NOMO-1 (cell line): Measurements from ENCODE around the gene ZMAT3.
A peak's percentile ranks its signal among the peaks of the same experiment; 100 is the strongest.

Experiments
- DNase-seq, 2 experiments: peaks; one replicate each; lab custom pipeline; 2025; ENCODE audit not compliant: unreplicated experiment in 2 of 2; lab: John Stamatoyannopoulos, UW

The ZMAT3 gene

DNA sequence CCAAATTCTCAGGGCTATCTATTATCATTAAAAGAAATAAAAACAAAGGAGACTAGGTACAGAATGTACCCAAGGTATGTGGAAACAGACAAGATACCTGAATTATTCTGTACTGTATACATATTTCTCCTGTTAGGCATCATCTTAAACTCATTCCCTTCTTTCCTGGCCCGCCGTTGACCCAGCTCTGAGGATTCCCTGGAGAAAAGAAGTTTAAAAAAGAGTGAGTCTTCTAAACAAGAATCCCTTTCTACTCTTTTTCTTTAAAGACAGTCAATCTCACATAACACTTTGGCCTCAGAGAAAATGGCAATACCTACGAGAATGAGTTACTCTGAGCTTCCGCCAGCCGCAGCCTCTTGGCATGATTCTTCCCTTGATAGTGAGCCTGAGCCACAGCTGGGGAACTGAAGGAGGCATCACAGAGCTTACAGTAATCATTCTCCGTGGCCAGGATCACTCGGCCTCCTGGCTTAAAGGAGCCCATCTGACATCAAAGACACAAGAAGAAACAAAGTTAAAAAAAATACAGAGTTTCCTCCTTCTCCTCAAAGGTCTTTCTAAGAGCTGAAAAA is 44.2 kb downstream of the ZMAT3 start:
- no peak for DNase-seq

DNA sequence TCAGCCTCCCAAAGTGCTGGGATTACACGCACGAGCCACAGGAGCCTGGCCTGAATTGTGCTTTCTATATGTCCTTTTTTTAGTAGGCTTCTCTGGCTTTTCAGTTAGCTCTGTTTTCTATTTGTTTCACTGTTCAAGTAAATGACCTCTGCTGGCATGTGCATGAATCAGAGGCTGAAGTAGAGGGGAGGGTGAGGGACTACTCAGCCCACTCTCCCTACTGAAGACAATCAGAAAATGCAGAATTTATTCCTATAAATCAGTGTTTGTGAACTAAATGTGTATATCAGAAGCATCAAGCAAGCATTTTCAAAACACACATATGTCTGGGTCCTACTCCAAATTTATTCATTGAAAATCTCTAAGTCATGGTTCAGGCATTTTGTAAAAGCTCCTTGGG is 45.0 kb downstream of the ZMAT3 start:
- DNase-seq = no peak

- no peak for DNase-seq
These were observed 50.3 kb downstream of the ZMAT3 start for GRCh38 chr3:179021119-179021903.

DNA sequence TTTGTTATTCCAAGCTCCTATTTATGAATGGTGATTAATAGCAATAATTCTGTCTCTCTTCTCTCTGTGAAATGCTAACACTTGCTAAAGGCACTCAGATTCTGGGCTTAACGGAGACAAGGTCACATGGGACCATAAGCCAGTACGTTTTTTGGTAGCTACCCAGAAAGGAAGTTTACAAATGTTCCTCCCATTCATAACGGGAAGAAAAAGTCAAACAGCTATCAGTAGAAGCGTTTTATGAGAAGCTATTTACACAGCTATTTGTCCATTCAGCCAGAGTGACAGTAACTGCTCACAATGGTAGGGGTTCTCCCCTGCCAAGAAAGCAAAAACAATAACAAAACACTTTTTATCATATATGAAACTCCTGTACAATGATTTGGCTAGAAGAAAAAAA is 51.5 kb downstream of the ZMAT3 start:
- no peak for DNase-seq

- peak in 1 of 2 experiments; percentile 34 for DNase-seq
These were observed 52.8 kb downstream of the ZMAT3 start for GRCh38 chr3:179018808-179019207.

DNA sequence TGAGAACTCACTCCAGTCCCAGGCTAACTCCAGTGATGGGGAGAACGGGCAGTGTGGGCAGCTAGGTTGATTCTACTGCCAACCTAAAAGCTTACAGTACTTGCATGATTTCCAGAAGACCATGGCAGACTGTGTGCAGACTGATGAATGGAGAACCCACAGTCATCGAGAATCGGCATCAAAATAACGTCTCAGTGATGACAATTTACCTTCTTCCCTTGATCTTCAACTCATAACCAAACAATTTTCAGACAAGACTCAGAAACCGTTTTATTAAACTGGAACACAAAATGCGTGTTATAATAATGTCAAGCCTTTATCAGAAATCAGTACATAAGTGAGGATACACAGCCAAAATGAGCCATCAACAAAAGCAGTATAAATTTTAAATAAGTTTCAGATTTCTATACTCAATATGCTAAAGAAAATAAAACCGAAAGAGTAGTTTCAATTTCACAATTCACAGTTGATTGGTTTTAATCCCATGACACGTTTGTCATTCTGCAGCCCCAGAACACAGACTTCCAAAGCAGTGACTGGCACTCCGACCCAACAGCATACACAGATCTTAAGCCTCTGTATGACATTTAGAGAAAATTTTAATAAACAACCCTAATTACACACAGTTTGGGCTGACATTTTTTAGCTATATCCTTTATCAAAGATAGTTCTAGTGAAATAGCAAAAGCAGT is 54.5 kb downstream of the ZMAT3 start:
- DNase-seq = no peak

DNA sequence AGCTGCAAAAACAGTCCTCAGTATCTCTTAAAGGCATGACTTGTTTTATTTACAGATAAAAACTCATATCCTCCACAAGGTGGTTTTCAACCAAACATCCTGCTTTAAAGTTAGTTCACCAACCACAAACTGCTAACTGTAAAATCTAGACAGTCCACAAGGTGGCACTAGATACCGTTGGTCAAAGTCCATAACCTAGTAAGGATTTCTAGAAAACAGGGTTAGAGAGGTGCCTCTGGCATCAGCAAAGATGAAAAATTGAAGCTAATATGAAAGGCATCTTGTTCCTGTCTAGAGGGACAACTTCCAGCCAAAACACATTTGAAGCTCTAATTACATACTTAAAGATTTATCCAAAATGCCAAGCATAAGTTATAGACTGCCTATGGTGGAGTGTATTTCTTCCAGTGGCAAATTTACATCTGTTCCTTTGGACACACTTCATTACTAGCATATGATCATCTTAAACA is 56.0 kb downstream of the ZMAT3 start:
- peak; percentile 52 to 74 for DNase-seq

DNA sequence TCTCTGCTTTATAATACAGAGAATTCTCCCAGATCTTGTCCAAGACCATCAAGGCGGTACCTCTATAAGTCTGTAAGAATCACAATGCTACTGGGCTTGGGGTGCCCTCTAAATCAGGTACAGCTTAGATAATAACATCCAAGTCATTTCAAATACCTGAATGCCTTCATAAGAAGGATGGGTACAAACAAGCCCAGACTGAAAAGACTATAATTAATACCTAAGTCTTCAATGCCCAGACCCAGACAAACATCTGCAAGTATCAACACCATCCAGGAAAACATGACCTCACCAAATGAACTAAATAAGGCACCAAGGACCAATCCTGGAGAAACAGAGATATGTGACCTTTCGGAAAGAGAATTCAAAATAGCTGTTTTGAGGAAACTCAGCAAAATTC is 65.9 kb downstream of the ZMAT3 start:
- DNase-seq = no peak

- DNase-seq = no peak
These were observed 66.4 kb downstream of the ZMAT3 start for GRCh38 chr3:179005213-179005612.

GRCh38 chr3:179000659-179001058 is 71.0 kb downstream of the ZMAT3 start:
- DNase-seq = no peak

DNA sequence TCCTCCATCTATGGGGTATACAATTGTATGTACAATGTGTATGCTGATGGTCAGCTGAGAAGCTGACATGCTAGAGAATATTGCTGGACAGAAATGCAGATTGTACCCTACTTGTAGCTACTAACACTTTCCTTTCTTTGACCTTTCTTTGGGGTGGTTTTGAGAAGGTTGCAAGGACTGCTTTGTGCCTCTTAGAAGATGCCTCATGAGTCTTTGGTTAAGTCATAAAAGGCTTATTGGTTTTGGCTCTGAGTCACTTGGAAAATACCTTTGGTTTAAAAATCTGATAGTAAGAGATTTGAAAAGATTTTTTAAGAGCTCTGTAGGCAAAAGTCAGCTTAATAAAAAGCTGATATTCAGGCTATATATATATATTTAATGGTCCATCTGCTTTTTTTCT is 71.5 kb downstream of the ZMAT3 start:
- no peak for DNase-seq

DNA sequence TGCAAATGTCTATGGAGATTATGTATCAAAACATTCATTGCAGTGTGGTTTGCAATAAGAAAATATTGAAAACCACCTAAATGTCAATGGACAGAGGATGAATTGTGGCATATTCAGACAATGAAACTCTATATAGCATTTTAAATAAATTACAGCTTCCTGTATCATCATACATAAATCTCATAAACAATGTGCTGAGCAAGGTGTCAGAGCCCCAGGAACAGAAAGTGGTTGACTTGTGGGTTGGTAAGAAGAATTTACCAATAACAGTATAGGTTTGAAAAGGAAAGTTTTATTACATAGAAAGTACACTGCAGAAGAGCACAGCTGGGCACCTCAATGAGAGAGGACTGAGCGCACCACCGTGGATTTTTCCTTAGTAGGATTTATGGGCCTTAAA is 75.2 kb downstream of the ZMAT3 start:
- no peak for DNase-seq

DNA sequence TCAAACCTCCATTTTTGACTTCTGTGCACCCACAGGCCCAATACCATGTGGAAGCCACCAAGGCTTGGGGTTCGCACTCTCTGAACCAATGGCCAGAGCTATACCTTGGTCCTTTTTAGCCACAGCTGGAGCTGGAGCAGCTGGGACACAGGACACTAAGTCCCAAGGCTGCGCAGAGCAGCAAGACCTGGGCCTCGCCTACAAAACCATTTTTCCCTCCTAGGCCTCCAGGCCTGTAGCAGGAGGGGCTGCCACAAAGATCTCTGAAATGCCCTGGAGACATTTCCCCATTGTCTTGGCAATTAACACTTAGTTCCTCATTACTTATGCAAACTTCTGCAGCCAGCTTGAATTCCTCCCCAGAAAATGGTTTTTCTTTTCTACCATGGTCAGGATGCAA is 81.3 kb downstream of the ZMAT3 start:
- no peak for DNase-seq

DNA sequence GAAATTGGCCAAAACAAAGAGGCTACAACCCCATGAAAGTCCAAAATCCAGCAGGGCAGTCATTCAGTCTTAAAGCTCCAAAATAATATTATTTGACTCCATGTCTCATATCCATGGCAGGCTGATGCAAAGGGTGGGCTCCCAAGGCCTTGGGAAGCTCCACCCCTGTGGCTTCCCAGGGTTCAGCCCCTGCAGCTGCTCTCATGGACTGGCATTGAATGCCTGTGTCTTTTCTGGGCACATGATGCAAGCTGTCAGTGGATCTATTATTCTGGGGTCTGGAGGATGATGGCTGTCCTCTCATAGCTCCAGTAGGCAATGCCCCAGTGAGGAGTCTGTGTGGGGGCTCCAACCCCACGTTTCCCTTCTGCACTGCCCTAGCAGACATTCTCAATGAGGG is 81.8 kb downstream of the ZMAT3 start:
- DNase-seq = no peak

- DNase-seq = no peak
These were observed 83.9 kb downstream of the ZMAT3 start for GRCh38 chr3:178987745-178988144.

- no peak for DNase-seq
These were observed 85.2 kb downstream of the ZMAT3 start for GRCh38 chr3:178986456-178986855.

DNA sequence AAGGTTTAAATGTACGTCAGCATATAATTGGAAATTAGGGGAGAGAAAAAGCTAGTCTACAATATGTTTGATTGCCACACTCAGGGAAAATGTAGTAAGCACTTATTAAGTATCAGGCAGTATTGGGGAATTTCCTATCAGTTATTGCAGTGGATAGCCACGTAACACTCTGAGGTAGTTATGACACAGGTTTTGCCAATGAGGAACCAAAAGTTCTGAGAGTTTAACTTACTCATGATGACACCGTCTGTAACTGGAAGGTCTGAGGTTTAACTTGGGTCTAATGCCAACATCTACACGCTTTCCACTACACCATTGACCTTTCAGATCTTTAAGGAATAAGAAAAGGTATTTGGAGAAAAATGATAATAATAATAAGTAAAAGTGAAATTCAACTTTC is 89.5 kb downstream of the ZMAT3 start:
- peak; percentile 40 to 82 for DNase-seq

GRCh38 chr3:178975320-178975719 is 96.3 kb downstream of the ZMAT3 start:
- DNase-seq = no peak

- DNase-seq = no peak
These were observed 100.0 kb downstream of the ZMAT3 start for GRCh38 chr3:178971614-178972013.

DNA sequence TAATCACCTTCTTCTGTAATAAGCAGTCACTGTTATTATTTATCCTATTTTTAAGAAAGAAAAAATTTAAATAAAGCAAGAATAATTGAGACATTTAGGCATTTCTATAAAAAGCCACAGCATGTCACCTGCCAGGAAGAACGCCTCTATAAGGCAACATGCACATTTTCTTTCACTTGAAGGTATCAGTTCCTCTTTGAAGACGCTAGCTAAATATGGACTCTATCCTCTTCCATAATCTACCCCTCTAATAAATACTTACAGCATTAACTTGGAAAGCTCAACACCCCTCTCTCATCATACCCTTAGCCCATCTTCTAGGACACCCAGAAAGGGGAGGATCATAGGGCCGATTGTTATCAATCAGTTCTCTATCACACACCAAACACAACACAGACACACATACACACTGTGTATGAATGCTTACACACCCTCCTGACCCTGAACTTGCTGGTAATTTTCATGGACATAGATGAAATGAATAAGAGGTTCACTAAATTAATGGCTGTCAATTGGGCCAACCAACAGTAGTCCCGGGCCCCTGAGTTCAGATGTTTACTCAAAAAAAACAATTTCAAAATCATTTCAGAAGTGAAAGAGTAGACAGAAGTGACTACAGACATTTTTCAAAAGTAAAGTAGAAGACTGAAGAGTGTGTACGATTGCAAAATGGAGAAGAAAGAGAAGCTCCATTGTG is 102.5 kb downstream of the ZMAT3 start:
- DNase-seq = peak; percentile 53 to 84
